ENCODE measurements around the gene MATCAP1. TPM values are rescaled to one million over a fixed set of nuclear protein-coding genes. Genes with fewer than 3 reads are reported as not detected.

Gene MATCAP1
- total and polyA plus RNA-seq, 8 donors = 36.8 to 66.9 (median 57.0) TPM

- Histone ChIP-seq H3K9me3 (no peaks in the 10 kb centered on the region), H3K4me1 (peaks cover 38 to 67% of the 10 kb centered on the region in 2 donors), H3K27ac (no peak overlapping the region), H3K4me3 (peak overlapping the region in 1 of 2 donors; percentile 7), H3K36me3 (no peaks in the 10 kb centered on the region), H3K27me3 (peaks cover 25 to 65% of the 10 kb centered on the region in 2 donors)
- intact Hi-C loops (cut with DNase I) = no loop called here
- no peak for DNase-seq
- no peak for ATAC-seq
- no peak for TF ChIP-seq CTCF (IDR thresholded peaks at IDR 0.05)
Measured at GRCh38 chr16:67162506-67163163, 21.1 kb downstream of the MATCAP1 start.

GRCh38 chr16:67161595-67162058, 22.1 kb downstream of the MATCAP1 start:
- peaks cover 38 to 68% of the 10 kb centered on the region in 2 donors for H3K4me1 ChIP-seq
- H3K27me3 ChIP-seq = peaks cover 25 to 55% of the 10 kb centered on the region in 2 donors
- peak overlapping the region; percentile 96 to 97 for H3K4me3 ChIP-seq
- no peak for DNase-seq
- no peak for TF ChIP-seq CTCF (IDR thresholded peaks at IDR 0.05)
- H3K27ac ChIP-seq = no peak overlapping the region
- H3K9me3 ChIP-seq = no peaks in the 10 kb centered on the region
- H3K36me3 ChIP-seq = no peaks in the 10 kb centered on the region
- intact Hi-C loops (cut with DNase I) = no loop called here
- no peak for ATAC-seq

GRCh38 chr16:67158637-67159600, 24.8 kb downstream of the MATCAP1 start:
- peak; percentile 25 for ATAC-seq

GRCh38 chr16:67157892-67158635, 25.7 kb downstream of the MATCAP1 start:
- Histone ChIP-seq H3K9me3 (no peaks in the 10 kb centered on the region), H3K27me3 (peaks cover 0 to 34% of the 10 kb centered on the region in 2 donors), H3K27ac (no peak overlapping the region), H3K36me3 (peaks cover 0 to 11% of the 10 kb centered on the region in 2 donors), H3K4me3 (no peak overlapping the region), H3K4me1 (peaks cover 19 to 57% of the 10 kb centered on the region in 2 donors)
- intact Hi-C loops (cut with DNase I) = loop anchor here in 1 of 2 donors (5.0 to 10.0 kb wide), 2 partner anchors 143 to 181 kb away; no protein-coding TSS in a partner anchor
- no peak for TF ChIP-seq CTCF (IDR thresholded peaks at IDR 0.05)
- DNase-seq (no peak), ATAC-seq (no peak)

More at GRCh38 chr16:67158637-67159600, 24.8 kb downstream of the MATCAP1 start:
- peak overlapping the region; percentile 81 to 85 for H3K27ac ChIP-seq
- peak in 1 of 4 donors; percentile 85 for DNase-seq
- no peak for TF ChIP-seq CTCF (IDR thresholded peaks at IDR 0.05)
- H3K4me1 ChIP-seq = peaks cover 28 to 66% of the 10 kb centered on the region in 2 donors
- H3K9me3 ChIP-seq = no peaks in the 10 kb centered on the region
- H3K4me3 ChIP-seq = peak overlapping the region; percentile 96 to 97
- H3K27me3 ChIP-seq = peaks cover 7 to 42% of the 10 kb centered on the region in 2 donors
- intact Hi-C loops (cut with DNase I) = loop anchor here in 1 of 2 donors (5.0 to 10.0 kb wide), 2 partner anchors 144 to 182 kb away; no protein-coding TSS in a partner anchor
- H3K36me3 ChIP-seq = peaks cover 0 to 9% of the 10 kb centered on the region in 2 donors
